Left ventricle myocardium inferior (tissue), 1 donor: ENCODE data around the gene CALB2. TPM values are rescaled to one million over a fixed set of nuclear protein-coding genes. Genes with fewer than 3 reads are reported as not detected.

Experiments
- DNase-seq: peaks from one replicate; pipeline ENCODE4 v3.0.0-alpha.2; 2020
- H3K27ac ChIP-seq: fragments of 200-600 bp; replicated peaks from 2 replicates; pipeline ENCODE4 v1.8.0; 2021
- H3K27me3 ChIP-seq: fragments of 200-600 bp; 2 replicates; pipeline ENCODE4 v1.8.0; 2021; ENCODE audit warnings: low read depth
- H3K36me3 ChIP-seq: fragments of 200-600 bp; 2 replicates; pipeline ENCODE4 v1.8.0; 2021
- H3K4me1 ChIP-seq: fragments of 200-600 bp; 2 replicates; pipeline ENCODE4 v1.8.0; 2021
- H3K4me3 ChIP-seq: fragments of 200-600 bp; 2 replicates; pipeline ENCODE4 v1.8.0; 2021; ENCODE audit warnings: mild to moderate bottlenecking, moderate library complexity
- H3K9me3 ChIP-seq: fragments of 200-600 bp; replicated peaks from 2 replicates; pipeline ENCODE4 v1.8.0; 2021
- CTCF ChIP-seq: fragments of 200-600 bp; IDR thresholded peaks from 2 replicates; pipeline ENCODE4 v1.8.0; 2021; ENCODE audit warnings: antibody characterized with exemption, mild to moderate bottlenecking, borderline replicate concordance
- intact Hi-C: fragments of 100-400 bp; cut with micrococcal nuclease; formaldehyde crosslinking; loops from one replicate; pipeline ENCODE4 v1.11.0; 2022
- total RNA-seq: library from RNA; stranded (reverse); fragmentation: NEBNext Ultra II Directional; extraction: Animal tissue kit (Norgen Biotek cat#: 25700); gene quantifications from one replicate; pipeline ENCODE4 v1.2.1, GENCODE V29; 2021
- donor health status: DM: no; HTN: yes; CAD: no; lungs with severe emphysema.

The CALB2 gene
- total RNA-seq, 1 donor from 2014 or later, result 0.36 TPM

- H3K4me3 ChIP-seq, result no peak overlapping the region
- no peaks in the 10 kb centered on the region for H3K4me1 ChIP-seq
- intact Hi-C loops, result no loop called here
- no peak overlapping the region for H3K27ac ChIP-seq
- H3K27me3 ChIP-seq, result peaks cover 83% of the 10 kb centered on the region
- DNase-seq, result no peak
- no peak for TF ChIP-seq CTCF
- no peaks in the 10 kb centered on the region for H3K36me3 ChIP-seq
- H3K9me3 ChIP-seq, result no peaks in the 10 kb centered on the region
Measured at GRCh38 chr16:71379711-71380110, 21.2 kb downstream of the CALB2 start.

- Histone ChIP-seq H3K27ac (no peak overlapping the region), H3K4me3 (no peak overlapping the region), H3K27me3 (peaks cover 84% of the 10 kb centered on the region), H3K9me3 (no peaks in the 10 kb centered on the region), H3K4me1 (no peaks in the 10 kb centered on the region), H3K36me3 (no peaks in the 10 kb centered on the region)
- intact Hi-C loops, result no loop called here
- DNase-seq, result no peak
- no peak for TF ChIP-seq CTCF
Measured at GRCh38 chr16:71380831-71381230, 22.3 kb downstream of the CALB2 start.

GRCh38 chr16:71383054-71383773 lies 24.7 kb downstream of the CALB2 start:
- H3K4me3 ChIP-seq, result no peak overlapping the region
- intact Hi-C loops, result no loop called here
- no peak for DNase-seq
- H3K27ac ChIP-seq, result no peak overlapping the region
- H3K36me3 ChIP-seq, result no peaks in the 10 kb centered on the region
- H3K4me1 ChIP-seq, result no peaks in the 10 kb centered on the region
- peaks cover 91% of the 10 kb centered on the region for H3K27me3 ChIP-seq
- H3K9me3 ChIP-seq, result no peaks in the 10 kb centered on the region
- no peak for TF ChIP-seq CTCF

- no peak for DNase-seq
- H3K27ac ChIP-seq, result no peak overlapping the region
- TF ChIP-seq CTCF, result no peak
- H3K9me3 ChIP-seq, result no peaks in the 10 kb centered on the region
- intact Hi-C loops, result no loop called here
- no peak overlapping the region for H3K4me3 ChIP-seq
- H3K36me3 ChIP-seq, result no peaks in the 10 kb centered on the region
- peaks cover 93% of the 10 kb centered on the region for H3K27me3 ChIP-seq
- H3K4me1 ChIP-seq, result no peaks in the 10 kb centered on the region
Measured at GRCh38 chr16:71384073-71384724, 25.7 kb downstream of the CALB2 start.

- H3K4me3 ChIP-seq, result no peak overlapping the region
- intact Hi-C loops, result no loop called here
- no peak overlapping the region for H3K27ac ChIP-seq
- H3K9me3 ChIP-seq, result no peaks in the 10 kb centered on the region
- no peaks in the 10 kb centered on the region for H3K36me3 ChIP-seq
- no peak for DNase-seq
- no peaks in the 10 kb centered on the region for H3K4me1 ChIP-seq
- H3K27me3 ChIP-seq, result peaks cover 77% of the 10 kb centered on the region
- TF ChIP-seq CTCF, result no peak
Measured at GRCh38 chr16:71387045-71387871, 28.7 kb downstream of the CALB2 start.
